Measurements from ENCODE around the gene IGFBP4. TPM values are rescaled to one million over a fixed set of nuclear protein-coding genes. Genes with fewer than 3 reads are reported as not detected.

IGFBP4 gene
- total RNA-seq, 1 donor from 2014 or later, result 84.3 TPM

- H3K4me3 Mint-ChIP-seq, result no peak overlapping the region
- peaks cover 10% of the 10 kb centered on the region for H3K36me3 Mint-ChIP-seq (ENCODE audit: low read depth)
- no peaks in the 10 kb centered on the region for H3K9me3 Mint-ChIP-seq
- H3K27ac Mint-ChIP-seq, result no peak overlapping the region
- no peaks in the 10 kb centered on the region for H3K4me1 Mint-ChIP-seq (ENCODE audit: low read depth)
- intact Hi-C loops (cut with micrococcal nuclease), result no loop called here
- peaks cover 4% of the 10 kb centered on the region for H3K27me3 Mint-ChIP-seq (ENCODE audit: insufficient read depth)
- DNase-seq (ENCODE audit: low spot score), result no peak
Measured at GRCh38 chr17:40461732-40462342, 18.6 kb downstream of the IGFBP4 start.

- H3K36me3 Mint-ChIP-seq (ENCODE audit: low read depth), result peaks cover 6% of the 10 kb centered on the region
- intact Hi-C loops (cut with micrococcal nuclease), result no loop called here
- H3K9me3 Mint-ChIP-seq, result no peaks in the 10 kb centered on the region
- H3K4me3 Mint-ChIP-seq, result no peak overlapping the region
- peaks cover 4% of the 10 kb centered on the region for H3K27me3 Mint-ChIP-seq (ENCODE audit: insufficient read depth)
- no peak overlapping the region for H3K27ac Mint-ChIP-seq
- no peak for DNase-seq (ENCODE audit: low spot score)
- H3K4me1 Mint-ChIP-seq (ENCODE audit: low read depth), result no peaks in the 10 kb centered on the region
Measured at GRCh38 chr17:40462343-40463121, 19.3 kb downstream of the IGFBP4 start.

GRCh38 chr17:40463122-40463550, 19.9 kb downstream of the IGFBP4 start:
- H3K4me1 Mint-ChIP-seq (ENCODE audit: low read depth), result no peaks in the 10 kb centered on the region
- peaks cover 6% of the 10 kb centered on the region for H3K36me3 Mint-ChIP-seq (ENCODE audit: low read depth)
- no peak overlapping the region for H3K4me3 Mint-ChIP-seq

GRCh38 chr17:40464392-40464855, 21.2 kb downstream of the IGFBP4 start:
- no peak for DNase-seq (ENCODE audit: low spot score)
- Mint-ChIP-seq H3K9me3 (no peaks in the 10 kb centered on the region), H3K4me3 (no peak overlapping the region), H3K27me3 (ENCODE audit: insufficient read depth) (peaks cover 4% of the 10 kb centered on the region), H3K36me3 (ENCODE audit: low read depth) (peaks cover 2% of the 10 kb centered on the region), H3K4me1 (ENCODE audit: low read depth) (no peaks in the 10 kb centered on the region), H3K27ac (no peak overlapping the region)
- intact Hi-C loops (cut with micrococcal nuclease), result no loop called here

More at GRCh38 chr17:40463122-40463550, 19.9 kb downstream of the IGFBP4 start:
- Mint-ChIP-seq H3K27me3 (ENCODE audit: insufficient read depth) (peaks cover 4% of the 10 kb centered on the region), H3K9me3 (no peaks in the 10 kb centered on the region), H3K27ac (no peak overlapping the region)
- DNase-seq (ENCODE audit: low spot score), result no peak
- intact Hi-C loops (cut with micrococcal nuclease), result no loop called here

- peaks cover 2% of the 10 kb centered on the region for H3K36me3 Mint-ChIP-seq (ENCODE audit: low read depth)
- H3K27ac Mint-ChIP-seq, result no peak overlapping the region
- peaks cover 8% of the 10 kb centered on the region for H3K27me3 Mint-ChIP-seq (ENCODE audit: insufficient read depth)
- no peak for DNase-seq (ENCODE audit: low spot score)
- no peak overlapping the region for H3K4me3 Mint-ChIP-seq
- intact Hi-C loops (cut with micrococcal nuclease), result no loop called here
- no peaks in the 10 kb centered on the region for H3K9me3 Mint-ChIP-seq
- no peaks in the 10 kb centered on the region for H3K4me1 Mint-ChIP-seq (ENCODE audit: low read depth)
Measured at GRCh38 chr17:40466298-40466971, 23.2 kb downstream of the IGFBP4 start.

GRCh38 chr17:40467281-40467867, 24.1 kb downstream of the IGFBP4 start:
- DNase-seq (ENCODE audit: low spot score), result no peak
- no peaks in the 10 kb centered on the region for H3K9me3 Mint-ChIP-seq
- H3K36me3 Mint-ChIP-seq (ENCODE audit: low read depth), result peaks cover 2% of the 10 kb centered on the region
- no peak overlapping the region for H3K4me3 Mint-ChIP-seq
- no peaks in the 10 kb centered on the region for H3K4me1 Mint-ChIP-seq (ENCODE audit: low read depth)
- H3K27ac Mint-ChIP-seq, result no peak overlapping the region
- intact Hi-C loops (cut with micrococcal nuclease), result no loop called here
- H3K27me3 Mint-ChIP-seq (ENCODE audit: insufficient read depth), result peaks cover 8% of the 10 kb centered on the region

- DNase-seq (ENCODE audit: low spot score), result no peak
- Mint-ChIP-seq H3K4me1 (ENCODE audit: low read depth) (no peaks in the 10 kb centered on the region), H3K27ac (no peak overlapping the region), H3K9me3 (no peaks in the 10 kb centered on the region), H3K36me3 (ENCODE audit: low read depth) (peaks cover 2% of the 10 kb centered on the region), H3K27me3 (ENCODE audit: insufficient read depth) (peaks cover 8% of the 10 kb centered on the region), H3K4me3 (no peak overlapping the region)
- intact Hi-C loops (cut with micrococcal nuclease), result no loop called here
Measured at GRCh38 chr17:40468560-40468959, 25.3 kb downstream of the IGFBP4 start.

- H3K9me3 Mint-ChIP-seq, result no peaks in the 10 kb centered on the region
- intact Hi-C loops (cut with micrococcal nuclease), result no loop called here
- no peak for DNase-seq (ENCODE audit: low spot score)
Measured at GRCh38 chr17:40469805-40470675, 26.8 kb downstream of the IGFBP4 start.

GRCh38 chr17:40470932-40471828, 27.9 kb downstream of the IGFBP4 start:
- intact Hi-C loops (cut with micrococcal nuclease), result no loop called here
- DNase-seq (ENCODE audit: low spot score), result no peak
- Mint-ChIP-seq H3K27me3 (ENCODE audit: insufficient read depth) (peaks cover 4% of the 10 kb centered on the region), H3K4me1 (ENCODE audit: low read depth) (peaks cover 1% of the 10 kb centered on the region), H3K27ac (no peak overlapping the region), H3K4me3 (no peak overlapping the region), H3K36me3 (ENCODE audit: low read depth) (no peaks in the 10 kb centered on the region), H3K9me3 (no peaks in the 10 kb centered on the region)

More at GRCh38 chr17:40469805-40470675, 26.8 kb downstream of the IGFBP4 start:
- Mint-ChIP-seq H3K27ac (no peak overlapping the region), H3K27me3 (ENCODE audit: insufficient read depth) (peaks cover 8% of the 10 kb centered on the region), H3K36me3 (ENCODE audit: low read depth) (peaks cover 2% of the 10 kb centered on the region), H3K4me1 (ENCODE audit: low read depth) (no peaks in the 10 kb centered on the region), H3K4me3 (no peak overlapping the region)

- DNase-seq (ENCODE audit: low spot score), result no peak
- Mint-ChIP-seq H3K4me3 (no peak overlapping the region), H3K4me1 (ENCODE audit: low read depth) (peaks cover 10% of the 10 kb centered on the region), H3K27ac (no peak overlapping the region), H3K27me3 (ENCODE audit: insufficient read depth) (peaks cover 4% of the 10 kb centered on the region), H3K36me3 (ENCODE audit: low read depth) (no peaks in the 10 kb centered on the region), H3K9me3 (no peaks in the 10 kb centered on the region)
- intact Hi-C loops (cut with micrococcal nuclease), result no loop called here
Measured at GRCh38 chr17:40471846-40472732, 28.8 kb downstream of the IGFBP4 start.

Measured in activated T-helper 1 cell treated with anti-CD3 and anti-CD28 coated beads, Interleukin-12 subunit alpha, Interleukin-12 subunit beta, Interleukin-2, Interleukin-4 antibody, amounts not matched to agents 30 ng/mL and 10 ng/mL and 1 ng/mL, durations not matched to agents 14 hours and 24 hours and 36 hours (primary cell).